ENCODE measurements around the gene ERBB2. TPM values are rescaled to one million over a fixed set of nuclear protein-coding genes. Genes with fewer than 3 reads are reported as not detected.

Gene ERBB2
- total and polyA plus RNA-seq, 2 of the 13 experiments (the other 11 are each of a cell fraction or from before 2014, with no cell fraction given): 57.7 to 64.1 TPM

- TF ChIP-seq ZHX2 (IDR thresholded peaks at IDR 0.05; ENCODE audit: low read depth): peak; percentile 9
- no peak; the same call in 1 of the 2 replicates for TF ChIP-seq ZHX2 (CRISPR knock-in tag; IDR thresholded peaks at IDR 0.05; ENCODE audit: borderline replicate concordance)
- peak; percentile 96 for TF ChIP-seq FOXP4 (CRISPR knock-in tag; IDR thresholded peaks at IDR 0.05)
- TF ChIP-seq ZNF720 (CRISPR knock-in tag; IDR thresholded peaks at IDR 0.05): no peak
- TF ChIP-seq AGO2 (optimal IDR thresholded peaks at IDR 0.05; ENCODE audit: low read depth, low read length): peak; percentile 96
- peak; percentile 54; the same call in 1 of the 2 replicates for TF ChIP-seq PHF20 (CRISPR knock-in tag; IDR thresholded peaks at IDR 0.05)
- peak; percentile 88; the same call in 1 of the 2 replicates for TF ChIP-seq ZNF280D (CRISPR knock-in tag; IDR thresholded peaks at IDR 0.05)
- no peak for TF ChIP-seq IRF1 (CRISPR knock-in tag; IDR thresholded peaks at IDR 0.05; ENCODE audit: low read depth)
- TF ChIP-seq LBX2 (CRISPR knock-in tag; IDR thresholded peaks at IDR 0.05; ENCODE audit: borderline replicate concordance): no peak
- TF ChIP-seq ZNF629 (CRISPR knock-in tag; conservative IDR thresholded peaks at IDR 0.05): no peak
Measured at GRCh38 chr17:39738983-39739884, 39.4 kb downstream of the ERBB2 start (continued).
